ENCODE data around the gene PPA1.
"Not testable (repeated sequence)": the region's sequence is repeated elsewhere in the genome, so short reads cannot be mapped to it uniquely, and the experiment has no call there.

PPA1 gene

DNA sequence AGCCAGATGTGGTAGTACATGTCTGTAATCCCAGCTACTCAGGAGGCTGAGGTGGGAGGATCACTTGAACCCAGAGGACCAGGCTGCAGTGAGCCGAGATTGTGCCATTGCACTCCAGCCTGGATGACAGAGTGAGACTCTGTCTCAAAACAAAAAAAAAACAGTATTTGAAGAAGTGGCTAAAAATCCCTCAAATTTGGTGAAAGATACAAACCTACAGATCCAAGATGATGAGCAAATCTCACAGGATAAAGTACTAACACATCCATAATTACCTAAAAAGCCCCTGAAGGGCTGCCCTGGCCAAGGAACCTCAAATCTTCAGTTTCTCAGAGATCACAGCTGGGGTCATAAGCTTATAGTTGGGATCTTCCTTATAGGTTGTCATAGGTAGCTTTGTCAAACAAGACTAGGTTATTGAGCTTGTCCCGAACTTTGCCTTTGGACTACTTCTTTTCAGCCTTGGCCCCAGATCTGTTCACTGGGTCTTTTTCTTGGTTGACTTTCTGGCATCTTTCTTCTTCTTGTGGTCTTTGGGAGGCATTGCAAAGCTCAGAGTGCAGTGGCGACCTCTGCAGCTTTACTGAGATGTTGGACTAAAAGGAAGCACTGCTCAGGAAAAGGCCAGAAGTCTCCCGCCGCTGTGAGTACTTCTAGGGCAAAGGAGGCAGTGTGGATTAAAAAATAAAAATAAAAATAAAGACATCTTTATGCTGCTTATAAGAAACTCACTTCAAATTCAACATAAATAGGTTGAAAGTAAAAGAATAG is 34.3 kb downstream of the PPA1 start:
- no peak for TF ChIP-seq ZNF274 (IDR thresholded peaks at IDR 0.05; ENCODE audit: low read depth, low read length)
- H3K4me3 ChIP-seq (ENCODE audit: low read length): no peak overlapping the region

DNA sequence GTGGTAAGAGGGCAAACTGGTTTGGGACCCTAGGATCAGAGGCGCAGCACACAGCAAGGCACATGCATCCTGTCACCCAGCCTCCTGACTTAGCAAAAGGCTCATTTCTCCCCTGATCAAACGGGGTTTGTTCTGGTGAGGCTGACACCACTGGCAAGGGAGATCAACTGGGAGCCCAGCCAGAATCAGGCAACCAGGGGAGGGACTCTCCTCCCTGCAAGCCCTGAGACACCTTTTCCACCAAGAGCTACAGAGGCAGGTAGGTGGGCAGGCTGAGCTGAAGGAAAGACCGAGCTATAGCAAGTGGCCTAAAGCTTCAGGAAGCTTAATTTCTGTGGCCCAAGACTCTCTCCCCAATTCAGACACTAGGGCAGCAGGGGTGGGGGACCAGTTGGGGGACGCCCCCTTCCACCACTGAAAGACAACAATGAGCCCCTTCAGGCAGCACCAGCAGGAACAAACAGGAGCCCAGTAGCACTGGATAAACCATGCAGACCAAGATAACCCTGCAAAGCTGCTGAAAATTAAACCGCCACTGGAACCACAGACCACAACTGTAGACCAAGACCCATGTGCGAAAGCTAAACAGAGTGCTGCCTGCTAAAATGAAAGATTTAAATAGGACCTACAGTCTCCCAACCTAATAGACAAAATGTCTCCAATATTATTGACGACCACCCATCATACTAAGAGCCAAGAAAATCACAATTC is 35.8 kb downstream of the PPA1 start:
- H3K4me3 ChIP-seq (ENCODE audit: low read length): no peak overlapping the region
- TF ChIP-seq ZNF274 (IDR thresholded peaks at IDR 0.05; ENCODE audit: low read depth, low read length): no peak

DNA sequence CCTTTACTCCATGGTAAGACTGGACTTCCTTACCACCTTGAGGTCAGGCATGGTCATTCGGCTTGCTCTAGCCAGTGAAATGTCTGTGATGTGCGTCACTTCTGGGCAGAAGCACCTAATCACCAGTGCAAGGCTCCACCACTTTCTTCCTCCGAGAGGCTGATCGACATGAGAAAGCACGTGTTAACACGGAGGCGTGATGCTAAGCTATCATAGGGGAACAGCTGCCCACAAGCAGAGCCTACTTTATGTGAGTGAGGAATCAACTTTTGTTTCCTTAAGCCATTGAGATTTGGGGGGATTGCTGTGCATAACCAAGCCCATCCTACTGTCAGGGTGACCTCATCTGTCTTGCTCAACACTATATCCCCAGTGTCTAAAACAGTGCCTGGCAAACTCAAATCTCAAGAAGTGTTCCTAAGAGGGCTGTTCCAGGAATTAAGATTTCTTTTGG is 39.8 kb downstream of the PPA1 start:
- no peak for TF ChIP-seq ZNF274 (IDR thresholded peaks at IDR 0.05; ENCODE audit: low read depth, low read length)
- H3K4me3 ChIP-seq (ENCODE audit: low read length): no peak overlapping the region

DNA sequence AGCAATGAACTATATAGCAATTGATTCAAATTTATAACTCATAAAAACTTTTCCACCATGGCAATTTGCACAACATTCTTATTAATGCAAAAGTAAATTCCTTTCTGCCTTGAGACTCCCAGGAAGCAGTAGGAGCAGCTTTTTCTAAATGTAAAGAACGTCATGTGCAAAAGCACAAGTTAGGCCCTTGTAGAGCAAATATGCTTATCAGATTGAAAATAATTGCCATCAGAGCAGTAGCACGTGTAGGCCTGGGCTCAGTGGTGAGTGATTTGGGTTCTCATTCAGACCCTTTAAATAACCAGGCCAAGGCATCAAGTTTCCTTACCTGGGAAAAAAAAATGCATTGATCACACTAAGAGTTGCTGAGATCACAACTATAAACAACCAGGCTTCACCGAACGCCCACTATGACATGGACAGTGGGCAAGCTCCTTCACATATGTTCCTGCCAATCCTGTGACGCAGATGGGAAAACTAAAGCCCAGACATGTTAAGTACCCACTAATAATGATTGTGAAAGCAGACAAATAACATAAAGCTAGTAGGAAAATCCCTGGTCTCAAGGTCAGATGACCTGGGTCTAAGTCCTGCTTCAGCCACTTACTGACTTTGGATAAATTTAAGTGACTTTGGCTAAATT is 40.8 kb downstream of the PPA1 start:
- no peak for TF ChIP-seq ZNF274 (IDR thresholded peaks at IDR 0.05; ENCODE audit: low read depth, low read length)
- H3K4me3 ChIP-seq (ENCODE audit: low read length): no peak overlapping the region

DNA sequence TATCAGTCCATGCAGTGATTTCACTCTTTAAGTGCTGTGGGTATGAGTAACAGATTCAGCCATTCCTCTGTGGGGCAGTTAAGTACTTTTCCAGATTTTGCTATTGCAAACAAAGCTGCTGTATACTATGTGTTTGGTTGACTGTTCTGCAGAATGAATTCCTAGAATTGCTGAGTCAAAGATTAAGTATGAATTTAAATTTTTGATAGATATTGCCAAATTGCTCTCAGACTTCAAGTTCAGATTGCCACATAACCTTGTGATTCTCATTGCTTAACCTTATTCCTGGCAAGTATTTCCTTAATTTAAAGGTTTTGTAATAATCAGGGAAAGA is 41.3 kb downstream of the PPA1 start:
- no peak overlapping the region for H3K4me3 ChIP-seq (ENCODE audit: low read length)
- TF ChIP-seq ZNF274 (IDR thresholded peaks at IDR 0.05; ENCODE audit: low read depth, low read length): no peak

DNA sequence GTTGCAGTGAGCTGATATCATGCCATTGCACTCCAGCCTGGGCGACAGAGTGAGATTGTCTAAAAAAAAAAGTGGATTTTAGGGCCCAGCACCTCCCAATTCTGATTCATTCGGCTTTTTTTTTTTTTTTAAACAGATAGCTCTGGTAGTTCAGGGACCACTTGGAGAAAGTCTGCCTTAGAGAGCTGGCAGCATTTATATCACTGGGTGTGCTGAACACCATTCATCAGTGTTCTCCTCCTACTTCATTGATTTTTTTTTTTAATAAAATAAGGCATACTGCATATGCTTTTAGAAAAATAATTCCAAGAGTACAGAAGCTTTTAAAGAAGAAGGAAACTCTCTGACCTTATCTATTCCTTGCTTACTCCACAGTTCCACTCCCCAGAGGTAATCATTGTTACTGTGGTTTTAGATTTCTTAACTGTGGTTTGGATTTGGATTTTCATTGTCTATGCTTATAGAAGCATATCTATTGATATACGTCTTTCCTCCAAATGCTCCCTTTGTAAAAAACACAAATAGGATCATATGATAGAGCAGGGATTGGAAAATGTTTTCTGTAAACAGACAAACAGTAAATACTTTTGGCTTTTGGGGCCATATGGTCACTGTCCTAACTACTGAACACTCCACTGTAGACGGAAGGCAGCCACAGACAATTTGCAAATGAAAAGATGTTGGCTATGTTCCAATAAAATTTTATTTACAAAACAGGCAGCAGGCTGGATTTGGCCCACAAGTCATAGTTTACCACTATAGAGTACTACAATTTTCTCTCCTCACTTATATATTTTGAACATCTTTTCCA is 41.9 kb downstream of the PPA1 start:
- no peak overlapping the region for H3K4me3 ChIP-seq (ENCODE audit: low read length)
- no peak for TF ChIP-seq ZNF274 (IDR thresholded peaks at IDR 0.05; ENCODE audit: low read depth, low read length)

DNA sequence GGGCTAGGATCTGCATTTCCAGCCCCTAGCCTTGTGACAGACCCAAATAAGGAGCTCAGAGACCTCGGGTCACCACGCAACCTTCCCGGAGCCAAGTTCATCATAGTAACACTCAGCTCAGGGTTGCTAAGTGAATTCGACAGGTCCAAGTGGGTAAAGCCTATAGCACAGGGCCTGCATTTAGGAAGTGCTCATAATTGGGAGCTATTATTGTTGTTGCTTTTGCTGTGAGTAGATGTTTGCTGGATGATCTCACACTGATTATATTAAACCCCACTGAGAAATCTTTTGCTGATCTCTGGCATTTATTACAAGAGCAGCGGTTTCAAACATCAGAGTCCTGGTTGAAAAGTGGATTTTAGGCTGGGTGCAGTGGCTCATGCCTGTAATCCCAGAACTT is 42.6 kb downstream of the PPA1 start:
- TF ChIP-seq ZNF274 (IDR thresholded peaks at IDR 0.05; ENCODE audit: low read depth, low read length): no peak
- no peak overlapping the region for H3K4me3 ChIP-seq (ENCODE audit: low read length)

DNA sequence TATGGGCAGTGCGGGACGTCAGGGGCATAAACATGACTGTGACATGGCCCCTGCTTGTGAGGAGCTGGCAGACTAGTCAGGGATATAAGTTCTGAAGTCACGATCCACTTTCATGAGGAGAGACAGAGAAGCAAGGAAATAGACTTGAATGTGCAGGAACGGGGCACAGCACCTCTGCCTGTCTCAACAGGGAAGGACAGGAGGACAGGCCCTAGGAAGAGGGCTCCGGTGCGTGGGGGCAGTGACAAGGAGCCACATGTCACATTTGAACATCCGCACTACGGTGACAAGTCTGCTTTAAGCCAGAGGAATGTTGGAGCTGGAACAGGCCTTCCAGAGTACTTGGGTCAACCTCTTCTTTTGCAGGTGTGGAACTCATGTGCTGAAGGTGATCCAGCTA is 43.1 kb downstream of the PPA1 start:
- no peak overlapping the region for H3K4me3 ChIP-seq (ENCODE audit: low read length)
- TF ChIP-seq ZNF274 (IDR thresholded peaks at IDR 0.05; ENCODE audit: low read depth, low read length): no peak

DNA sequence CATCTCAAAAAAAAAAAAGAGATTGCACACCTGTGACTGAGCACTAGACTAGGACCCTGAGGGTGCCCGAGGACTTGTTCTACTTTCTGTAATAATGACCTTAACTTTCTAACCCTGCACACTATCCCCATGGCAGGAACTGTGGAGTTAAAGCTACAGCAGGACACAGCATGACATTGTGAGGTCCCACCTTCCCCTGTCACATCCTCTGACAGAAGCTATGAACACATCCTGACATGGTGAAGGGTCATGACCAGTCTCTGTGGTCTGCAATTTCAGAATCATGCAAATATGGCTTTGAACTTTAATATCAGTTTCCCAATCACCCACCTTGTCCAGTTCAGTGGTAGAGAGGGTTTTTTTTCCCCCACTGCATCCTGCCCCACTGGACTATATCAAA is 44.5 kb downstream of the PPA1 start:
- H3K4me3 ChIP-seq (ENCODE audit: low read length): no peak overlapping the region
- no peak for TF ChIP-seq ZNF274 (IDR thresholded peaks at IDR 0.05; ENCODE audit: low read depth, low read length)

DNA sequence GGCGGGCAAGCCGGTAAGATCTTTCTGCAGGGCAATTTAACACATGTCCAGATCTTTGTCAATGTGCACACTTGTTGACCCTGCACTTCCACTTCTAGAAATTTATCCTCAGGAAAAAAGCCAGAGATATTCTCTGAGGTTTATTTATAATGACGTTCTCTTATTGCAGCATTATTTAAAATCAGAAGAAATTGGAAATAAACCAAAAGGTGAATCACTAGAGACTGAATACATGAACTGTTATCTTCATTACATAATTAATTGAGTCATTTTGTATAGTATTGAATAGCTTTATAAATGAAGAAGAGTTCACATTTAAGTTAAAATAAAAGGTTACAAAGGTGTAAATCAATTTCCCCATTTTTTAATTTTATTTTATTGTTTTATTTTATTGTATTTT is 46.7 kb downstream of the PPA1 start:
- no peak for TF ChIP-seq ZNF274 (IDR thresholded peaks at IDR 0.05; ENCODE audit: low read depth, low read length)
- H3K4me3 ChIP-seq (ENCODE audit: low read length): no peak overlapping the region

DNA sequence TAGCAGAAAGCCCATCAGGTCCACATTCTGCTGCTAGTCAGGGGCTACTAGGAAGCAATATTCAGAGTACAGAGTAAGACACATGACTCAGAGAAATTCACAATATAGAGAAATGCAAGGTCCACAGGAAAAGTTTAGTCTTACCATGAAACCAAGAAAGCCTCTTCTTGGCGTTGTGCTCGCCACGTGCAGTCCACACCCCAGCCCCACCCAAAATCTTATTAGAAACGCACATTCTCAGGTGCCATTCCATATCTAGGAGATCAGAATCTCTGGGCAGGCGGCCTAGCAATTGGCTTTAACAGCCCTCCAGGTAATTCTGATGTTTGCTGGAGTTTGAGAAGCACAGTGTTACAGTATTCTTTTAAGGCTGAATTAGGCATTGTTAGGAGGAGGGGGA is 47.1 kb downstream of the PPA1 start:
- no peak overlapping the region for H3K4me3 ChIP-seq (ENCODE audit: low read length)
- no peak for TF ChIP-seq ZNF274 (IDR thresholded peaks at IDR 0.05; ENCODE audit: low read depth, low read length)

DNA sequence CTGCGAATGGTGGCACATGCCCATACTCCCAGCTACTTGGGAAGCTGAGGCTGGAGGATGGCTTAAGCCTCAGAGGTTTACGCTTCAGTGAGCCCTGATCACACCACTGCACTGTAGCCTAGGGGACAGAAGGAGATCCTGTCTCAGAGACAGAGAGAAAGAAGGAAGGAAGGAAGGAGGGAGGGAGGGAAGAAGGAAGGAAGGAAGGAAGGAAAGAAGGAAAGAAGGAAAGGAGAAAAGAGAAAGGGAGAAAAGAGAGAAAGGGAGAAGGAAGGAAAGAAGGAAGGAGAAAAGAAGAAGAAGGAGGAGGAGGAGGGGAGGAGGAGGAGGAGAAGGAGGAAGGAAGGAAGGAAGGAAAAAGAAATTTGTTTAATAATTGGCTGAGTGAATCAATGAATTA is 49.9 kb downstream of the PPA1 start:
- no peak overlapping the region for H3K4me3 ChIP-seq (ENCODE audit: low read length)
- TF ChIP-seq ZNF274 (IDR thresholded peaks at IDR 0.05; ENCODE audit: low read depth, low read length): no peak

DNA sequence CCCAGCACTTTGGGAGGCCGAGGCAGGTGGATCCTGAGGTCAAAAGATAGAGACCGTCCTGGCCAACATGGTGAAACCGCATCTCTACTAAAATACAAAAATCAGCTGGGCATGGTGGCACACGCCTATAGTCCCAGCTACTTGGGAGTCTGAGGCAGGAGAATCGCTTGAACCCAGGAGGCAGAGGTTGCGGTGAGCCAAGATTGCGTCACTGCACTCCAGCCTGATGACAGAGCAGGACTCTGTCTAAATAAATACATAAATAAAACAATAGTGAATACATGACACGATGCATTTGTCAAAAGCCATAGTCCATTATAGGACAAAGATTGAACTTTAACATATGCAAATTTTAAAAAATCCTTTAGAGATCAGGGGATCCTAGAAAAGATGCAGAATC is 54.0 kb downstream of the PPA1 start:
- H3K4me3 ChIP-seq (ENCODE audit: low read length): not testable (repeated sequence)

DNA sequence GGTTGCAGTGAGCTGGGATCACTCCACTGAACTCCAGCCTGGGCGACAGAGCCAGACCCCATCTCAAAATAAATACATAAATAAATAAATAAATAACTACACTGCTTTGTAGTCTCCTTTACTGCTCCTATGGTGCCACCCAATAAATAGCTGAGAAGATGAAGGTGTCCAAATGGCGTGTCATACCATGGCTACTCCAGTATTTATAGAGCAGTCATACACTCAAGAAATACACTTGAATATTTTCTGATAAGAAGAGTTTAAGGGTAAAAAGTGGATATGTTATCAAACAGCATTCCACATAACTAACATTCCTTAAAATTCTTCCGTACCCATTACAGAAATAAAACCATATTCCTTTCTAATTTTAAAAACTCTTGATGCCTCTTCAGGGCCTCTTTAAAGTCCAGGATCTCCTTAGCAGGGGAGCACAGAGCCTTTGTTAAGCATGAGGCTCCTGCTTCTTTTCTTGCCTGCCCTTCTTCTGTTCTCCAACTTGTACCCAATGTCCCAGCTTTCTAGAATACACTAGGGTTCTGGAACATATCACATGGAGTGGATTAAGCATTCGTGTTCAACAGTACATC is 55.0 kb downstream of the PPA1 start:
- no peak overlapping the region for H3K4me3 ChIP-seq (ENCODE audit: low read length)
- no peak for TF ChIP-seq ZNF274 (IDR thresholded peaks at IDR 0.05; ENCODE audit: low read depth, low read length)
